Uterus (tissue), 2 donors: ENCODE measurements around the gene FAM222B.

Experiments
- POLR2A ChIP-seq, 2 donors: fragments of 450-650 bp; IDR thresholded peaks; one replicate each; pipeline ENCODE4 v1.6.1; 2016; ENCODE audit warnings: antibody characterized with exemption in 2 of 2, mild to moderate bottlenecking in 1 of 2, moderate library complexity in 1 of 2
- TF ChIP-seq, protein P1 (sequence below), 4 experiments: fragments of 200-600 bp in 2 of 4; fragments of 450-650 bp in 2 of 4; sonication (generic) in 2 of 4; IDR thresholded peaks; one replicate each; pipeline ENCODE4 v1.5.1; 2016 to 2019; ENCODE audit warnings: antibody characterized with exemption in 4 of 4, mild to moderate bottlenecking in 2 of 4, moderate library complexity in 1 of 4

DNA sequence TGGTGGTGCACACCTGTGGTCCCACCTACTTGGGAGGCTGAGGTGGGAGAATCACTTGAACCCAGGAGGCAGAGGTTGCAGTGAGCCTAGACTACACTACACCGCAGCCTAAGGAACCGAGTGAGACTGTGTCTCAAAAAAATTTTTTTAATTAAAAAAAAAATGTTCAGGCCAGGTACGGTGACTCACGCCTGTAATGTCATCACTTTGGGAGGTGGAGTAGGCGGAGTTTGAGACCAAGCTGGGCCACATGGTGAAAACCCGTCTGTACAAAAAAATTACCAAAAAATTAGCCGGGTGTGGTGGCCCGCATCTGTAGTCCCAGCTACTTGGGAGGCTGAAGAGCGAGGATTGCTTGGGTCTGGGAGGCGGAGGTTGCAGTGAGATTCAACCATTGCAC lies 3.6 kb upstream of the FAM222B start:
- TF ChIP-seq, protein P1, sequence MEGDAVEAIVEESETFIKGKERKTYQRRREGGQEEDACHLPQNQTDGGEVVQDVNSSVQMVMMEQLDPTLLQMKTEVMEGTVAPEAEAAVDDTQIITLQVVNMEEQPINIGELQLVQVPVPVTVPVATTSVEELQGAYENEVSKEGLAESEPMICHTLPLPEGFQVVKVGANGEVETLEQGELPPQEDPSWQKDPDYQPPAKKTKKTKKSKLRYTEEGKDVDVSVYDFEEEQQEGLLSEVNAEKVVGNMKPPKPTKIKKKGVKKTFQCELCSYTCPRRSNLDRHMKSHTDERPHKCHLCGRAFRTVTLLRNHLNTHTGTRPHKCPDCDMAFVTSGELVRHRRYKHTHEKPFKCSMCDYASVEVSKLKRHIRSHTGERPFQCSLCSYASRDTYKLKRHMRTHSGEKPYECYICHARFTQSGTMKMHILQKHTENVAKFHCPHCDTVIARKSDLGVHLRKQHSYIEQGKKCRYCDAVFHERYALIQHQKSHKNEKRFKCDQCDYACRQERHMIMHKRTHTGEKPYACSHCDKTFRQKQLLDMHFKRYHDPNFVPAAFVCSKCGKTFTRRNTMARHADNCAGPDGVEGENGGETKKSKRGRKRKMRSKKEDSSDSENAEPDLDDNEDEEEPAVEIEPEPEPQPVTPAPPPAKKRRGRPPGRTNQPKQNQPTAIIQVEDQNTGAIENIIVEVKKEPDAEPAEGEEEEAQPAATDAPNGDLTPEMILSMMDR (IDR thresholded peaks at IDR 0.05): no peak
- TF ChIP-seq POLR2A (IDR thresholded peaks at IDR 0.05): no peak
